GM21576 (cell line): ENCODE data around the gene PAPPA2.
A peak's percentile ranks its signal among the peaks of the same experiment; 100 is the strongest.

Experiments used
- ATAC-seq: cut with Tn5 transposase; IDR thresholded peaks from one replicate; pipeline ENCODE4 v1.9.1; 2021; ENCODE audit warnings: mild to moderate bottlenecking, moderate library complexity; ENCODE audit not compliant: unreplicated experiment

PAPPA2 gene

GRCh38 chr1:176682830-176683535, 220.0 kb downstream of the PAPPA2 start:
- ATAC-seq, result no peak

- ATAC-seq, result peak; percentile 91
Measured at GRCh38 chr1:176691251-176692228, 228.6 kb downstream of the PAPPA2 start.

GRCh38 chr1:176692431-176692830, 229.5 kb downstream of the PAPPA2 start:
- no peak for ATAC-seq

- ATAC-seq, result no peak
Measured at GRCh38 chr1:176692988-176693696, 230.2 kb downstream of the PAPPA2 start.

- ATAC-seq, result no peak
Measured at GRCh38 chr1:176693697-176694329, 230.8 kb downstream of the PAPPA2 start.

GRCh38 chr1:176694713-176695112, 231.7 kb downstream of the PAPPA2 start:
- no peak for ATAC-seq

- ATAC-seq, result no peak
Measured at GRCh38 chr1:176696109-176696508, 233.1 kb downstream of the PAPPA2 start.

GRCh38 chr1:176696689-176697088, 233.7 kb downstream of the PAPPA2 start:
- no peak for ATAC-seq

GRCh38 chr1:176699821-176700220, 236.8 kb downstream of the PAPPA2 start:
- no peak for ATAC-seq

- no peak for ATAC-seq
Measured at GRCh38 chr1:176701151-176701866, 238.3 kb downstream of the PAPPA2 start.

GRCh38 chr1:176702901-176703300, 239.9 kb downstream of the PAPPA2 start:
- ATAC-seq, result no peak

- no peak for ATAC-seq
Measured at GRCh38 chr1:176705585-176705984, 242.6 kb downstream of the PAPPA2 start.

- no peak for ATAC-seq
Measured at GRCh38 chr1:176717066-176717750, 254.2 kb downstream of the PAPPA2 start.

GRCh38 chr1:176719447-176719846, 256.5 kb downstream of the PAPPA2 start:
- ATAC-seq, result no peak

- no peak for ATAC-seq
Measured at GRCh38 chr1:176720838-176721237, 257.9 kb downstream of the PAPPA2 start.

GRCh38 chr1:176733661-176734060, 270.7 kb downstream of the PAPPA2 start:
- ATAC-seq, result no peak

GRCh38 chr1:176735201-176735600, 272.2 kb downstream of the PAPPA2 start:
- no peak for ATAC-seq

GRCh38 chr1:176736015-176736414, 273.0 kb downstream of the PAPPA2 start:
- no peak for ATAC-seq

GRCh38 chr1:176741181-176741580, 278.2 kb downstream of the PAPPA2 start:
- ATAC-seq, result no peak

- no peak for ATAC-seq
Measured at GRCh38 chr1:176742322-176742721, 279.3 kb downstream of the PAPPA2 start.
